HG03039 (cell line): ENCODE measurements around the gene RHEB.

Experiments used
- ATAC-seq: cut with Tn5 transposase; IDR thresholded peaks from one replicate; pipeline ENCODE4 v1.9.1; 2021; ENCODE audit warnings: mild to moderate bottlenecking, moderate library complexity; ENCODE audit not compliant: unreplicated experiment

RHEB gene

GRCh38 chr7:151435103-151435916 is 84.4 kb downstream of the RHEB start:
- ATAC-seq: no peak

- no peak for ATAC-seq
Measured at GRCh38 chr7:151434549-151434948, 85.1 kb downstream of the RHEB start.

GRCh38 chr7:151433721-151434400 is 85.8 kb downstream of the RHEB start:
- no peak for ATAC-seq

- ATAC-seq: no peak
Measured at GRCh38 chr7:151432658-151433521, 86.8 kb downstream of the RHEB start.

- no peak for ATAC-seq
Measured at GRCh38 chr7:151431768-151432311, 87.9 kb downstream of the RHEB start.

GRCh38 chr7:151431281-151431767 is 88.4 kb downstream of the RHEB start:
- ATAC-seq: no peak

- ATAC-seq: no peak
Measured at GRCh38 chr7:151430391-151431205, 89.1 kb downstream of the RHEB start.

GRCh38 chr7:151429560-151430331 is 89.9 kb downstream of the RHEB start:
- no peak for ATAC-seq

GRCh38 chr7:151429237-151429559 is 90.5 kb downstream of the RHEB start:
- no peak for ATAC-seq

- ATAC-seq: no peak
Measured at GRCh38 chr7:151428378-151429236, 91.1 kb downstream of the RHEB start.

GRCh38 chr7:151427705-151428377 is 91.9 kb downstream of the RHEB start:
- no peak for ATAC-seq

GRCh38 chr7:151426904-151427704 is 92.6 kb downstream of the RHEB start:
- no peak for ATAC-seq

- no peak for ATAC-seq
Measured at GRCh38 chr7:151426441-151426903, 93.2 kb downstream of the RHEB start.

- no peak for ATAC-seq
Measured at GRCh38 chr7:151425670-151426440, 93.8 kb downstream of the RHEB start.

- ATAC-seq: no peak
Measured at GRCh38 chr7:151424799-151425198, 94.9 kb downstream of the RHEB start.

- ATAC-seq: no peak
Measured at GRCh38 chr7:151423936-151424335, 95.8 kb downstream of the RHEB start.
